Nucleus accumbens (tissue), 56 donors: Measurements from ENCODE around the gene GLDC.

Experiments used
- DNase-seq, 56 donors: peaks; one replicate each; lab custom pipeline; 2025; lab: John Stamatoyannopoulos, UW

GLDC gene

DNA sequence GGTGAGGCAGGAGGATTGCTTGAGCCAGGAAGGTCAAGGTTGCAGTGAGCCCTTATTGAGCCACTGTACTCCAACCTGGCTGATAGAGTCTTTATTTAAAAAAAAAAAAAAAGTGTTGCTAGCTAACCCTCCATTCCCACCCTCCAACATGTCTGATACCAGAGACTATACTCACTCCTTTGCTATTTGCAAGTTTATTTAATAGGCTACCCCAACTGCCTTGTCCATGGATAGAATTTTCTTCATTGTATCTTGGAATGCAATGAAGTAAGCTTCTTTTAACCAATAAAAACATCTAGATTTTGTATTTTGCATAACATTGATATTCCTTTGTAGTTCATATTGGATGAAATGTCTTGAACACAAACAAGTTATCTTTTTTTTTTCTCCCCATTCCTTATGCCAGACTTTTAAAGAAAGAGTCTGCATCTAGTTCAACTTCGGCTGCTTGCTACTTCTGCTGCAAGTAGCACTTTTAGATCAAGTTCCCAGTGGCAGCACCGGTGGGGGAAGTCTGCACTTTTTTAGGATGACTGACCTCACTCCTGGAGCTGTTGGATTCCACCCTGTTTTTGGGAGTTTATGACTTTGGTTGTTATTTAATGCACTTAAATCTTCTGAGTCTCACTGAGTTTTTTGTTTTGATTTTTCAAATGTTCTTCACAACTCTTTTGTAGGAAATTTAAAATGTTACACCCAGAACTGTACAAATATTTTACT, 120.0 kb downstream of the GLDC start:
- no peak for DNase-seq

DNA sequence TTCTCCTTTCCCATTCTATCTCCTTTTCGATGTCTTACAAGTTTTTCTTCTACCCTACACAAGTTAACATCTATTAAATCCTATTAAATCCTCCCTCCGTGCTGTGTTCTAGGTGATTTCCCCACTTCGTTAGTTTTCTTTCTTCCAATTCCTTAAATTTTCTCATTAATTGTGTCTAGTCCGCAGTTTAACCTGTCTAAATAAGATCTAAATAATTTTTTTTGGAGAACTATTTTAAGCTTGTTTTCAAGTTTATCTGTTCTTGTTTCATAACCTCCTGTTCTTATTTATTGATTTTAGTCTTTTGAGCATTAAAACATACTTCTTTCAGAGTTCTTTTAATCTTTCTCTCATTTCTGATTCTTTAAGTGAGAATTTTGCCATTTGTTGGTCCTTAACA, 123.3 kb downstream of the GLDC start:
- no peak for DNase-seq

DNA sequence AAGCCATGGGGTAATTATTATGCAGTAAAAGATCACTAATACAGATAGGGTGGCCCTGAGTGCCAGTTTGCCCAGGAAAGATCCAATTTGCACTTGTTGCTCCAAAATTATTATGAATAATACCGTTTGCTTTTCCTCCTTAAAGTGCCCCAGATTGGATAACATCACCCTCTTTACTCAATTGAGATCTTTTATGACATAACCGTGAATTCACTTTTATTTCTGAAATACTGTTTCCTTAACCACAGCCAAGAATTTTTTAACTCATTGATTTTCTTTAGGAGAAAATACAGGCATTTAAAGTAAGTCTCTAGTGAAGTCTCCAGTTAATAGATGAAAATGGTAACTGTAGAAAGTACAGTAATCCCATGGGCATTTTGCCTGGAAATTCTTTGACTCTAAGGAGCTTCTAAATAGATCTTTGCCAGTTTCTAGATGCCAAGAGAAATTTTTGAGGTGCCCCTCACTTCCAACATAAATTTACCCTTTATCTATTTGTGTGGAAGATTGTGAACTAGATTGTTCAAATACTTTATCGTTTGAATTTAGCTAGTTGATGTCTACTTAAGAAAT, 133.4 kb downstream of the GLDC start:
- no peak for DNase-seq

DNA sequence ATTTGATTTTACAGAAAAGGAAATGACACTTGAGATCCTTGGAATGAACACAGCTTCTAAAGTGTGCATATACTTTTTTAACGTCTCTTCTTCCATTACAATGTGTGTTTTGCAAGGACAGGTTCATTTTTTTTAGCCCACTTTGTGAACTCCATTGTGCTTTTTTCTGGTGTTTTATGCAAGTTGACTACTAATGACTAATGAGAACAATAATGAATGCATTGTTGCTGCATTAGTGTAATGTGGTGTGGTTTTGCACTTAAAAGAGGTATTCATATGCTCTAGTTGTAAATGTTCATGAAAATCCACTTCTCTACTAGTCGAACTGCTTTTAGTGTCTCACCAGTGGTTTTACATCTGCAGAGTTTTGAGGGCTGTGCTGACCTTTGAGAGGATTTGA, 139.0 kb downstream of the GLDC start:
- no peak for DNase-seq

DNA sequence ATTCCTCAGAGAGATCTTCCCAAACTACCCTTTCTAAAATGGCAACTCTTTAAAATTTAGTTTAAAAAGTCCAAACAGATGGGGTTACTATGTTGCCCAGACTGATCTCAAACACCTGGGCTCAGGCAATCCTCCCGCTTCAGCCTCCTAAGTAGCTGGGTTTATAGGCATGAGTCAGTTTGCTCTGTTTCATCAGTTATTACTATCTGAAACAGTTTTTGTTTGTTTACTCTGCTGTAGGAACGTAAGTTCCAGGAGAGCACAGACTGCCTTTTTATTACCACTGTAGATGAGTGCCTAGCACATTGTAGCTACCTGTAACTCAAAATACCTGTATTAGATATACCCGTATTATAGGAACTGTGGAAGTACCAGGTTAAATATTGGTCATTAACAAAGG, 143.1 kb downstream of the GLDC start:
- no peak for DNase-seq

DNA sequence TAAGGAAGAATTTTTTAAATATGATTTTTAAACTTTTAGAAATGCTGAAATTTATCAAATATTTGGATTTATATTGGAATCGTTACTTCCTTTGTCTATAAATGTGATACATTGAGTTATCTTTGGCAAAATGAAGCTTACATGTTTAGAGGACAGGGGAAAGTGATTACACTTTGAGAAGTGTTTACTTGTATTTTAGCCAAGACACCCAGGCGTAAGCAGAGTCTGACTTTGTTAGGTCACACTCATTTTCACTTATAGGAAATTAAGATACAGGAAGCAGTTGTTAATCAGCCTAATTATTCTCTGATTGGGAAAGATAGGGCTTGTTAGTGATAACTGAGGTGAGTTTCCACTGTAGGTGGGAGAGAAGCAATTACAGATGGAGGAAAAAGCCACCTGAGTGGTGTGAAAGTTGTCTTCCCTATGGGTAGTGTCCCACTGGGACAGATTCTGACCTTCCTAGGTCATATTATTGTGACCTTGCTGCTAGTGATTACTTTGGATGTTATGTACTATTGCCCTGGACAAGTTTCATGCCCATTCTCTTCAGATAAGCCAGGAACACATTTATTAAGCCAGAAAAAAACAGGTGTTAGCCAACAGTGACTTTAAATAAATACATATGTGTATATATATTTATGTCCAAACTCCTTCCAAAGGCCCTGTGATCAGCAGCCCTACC, 143.9 kb downstream of the GLDC start:
- DNase-seq: no peak

DNA sequence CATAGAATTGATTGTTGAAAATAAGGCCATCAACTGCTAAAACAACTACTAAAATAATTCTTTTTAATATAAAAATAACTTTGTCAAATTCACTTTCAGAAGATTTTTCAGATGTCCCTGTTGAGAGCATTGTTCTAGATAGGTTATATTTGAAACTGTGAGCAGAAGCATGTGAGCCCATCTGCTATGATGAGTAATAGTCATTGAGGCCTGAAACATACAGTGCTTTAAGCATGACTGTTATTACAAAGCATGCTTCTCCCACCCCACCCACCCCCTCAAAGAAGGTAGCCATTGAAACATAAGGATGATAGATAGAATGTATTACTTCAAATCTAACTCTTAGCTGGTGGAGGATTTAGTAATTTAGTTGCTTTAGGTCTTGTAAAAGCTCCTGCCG, 146.5 kb downstream of the GLDC start:
- DNase-seq: no peak

DNA sequence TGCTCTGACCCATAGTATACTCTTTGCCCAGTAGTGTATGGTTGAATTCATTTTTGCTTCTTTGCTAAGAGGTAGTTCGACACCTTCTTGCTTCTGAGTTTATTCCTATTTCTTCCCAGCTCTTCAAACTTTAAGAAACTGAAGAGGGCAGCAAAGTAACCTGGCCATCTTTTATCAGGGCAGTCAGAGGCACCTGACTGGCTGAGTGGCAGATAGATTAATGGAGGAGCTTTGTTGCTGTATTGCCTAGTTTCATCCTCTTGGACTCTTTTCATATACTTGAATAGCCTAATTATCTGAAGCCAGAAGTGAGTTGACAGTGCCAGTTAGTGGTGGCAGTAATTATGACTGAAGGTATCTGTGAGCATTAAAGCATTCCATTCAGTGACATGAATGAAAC, 150.1 kb downstream of the GLDC start:
- no peak for DNase-seq

DNA sequence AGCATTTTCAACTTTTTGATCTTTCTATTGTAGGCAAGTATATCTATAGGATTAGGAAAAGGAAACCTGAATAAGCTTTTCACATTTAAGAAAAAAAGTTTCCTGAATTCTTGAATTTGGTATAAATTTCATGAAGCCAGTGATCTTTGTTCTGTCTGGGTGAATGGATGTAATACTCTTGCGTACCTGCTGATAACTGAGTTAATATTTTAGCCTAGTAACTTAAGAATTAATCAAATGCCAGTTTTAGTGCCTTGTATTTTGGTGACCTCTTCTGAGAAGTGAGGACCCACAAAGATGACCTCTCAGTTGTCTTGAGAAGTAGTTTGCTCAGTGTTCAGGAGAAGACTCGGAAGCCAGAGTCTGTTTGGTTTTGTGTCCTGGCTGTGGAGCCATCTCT, 154.7 kb downstream of the GLDC start:
- no peak for DNase-seq

DNA sequence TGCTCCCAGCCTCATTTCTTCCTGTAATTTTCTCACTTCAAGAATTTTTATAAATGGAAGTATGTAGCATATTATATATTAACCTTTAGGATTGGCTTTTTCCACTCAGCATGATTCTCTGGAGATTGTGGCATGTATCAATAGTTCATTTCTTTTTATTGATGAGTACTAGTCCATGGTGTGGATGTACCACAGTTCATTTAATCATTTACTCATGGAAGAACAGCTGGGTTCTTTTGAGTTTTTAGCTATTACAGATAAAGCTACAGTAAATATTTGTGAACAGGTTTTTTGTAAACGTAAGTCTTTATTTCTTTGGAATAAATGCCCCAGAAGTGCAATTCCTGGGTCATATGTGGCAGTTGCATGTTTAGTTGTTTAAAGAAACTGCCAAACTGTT, 156.4 kb downstream of the GLDC start:
- DNase-seq: no peak

DNA sequence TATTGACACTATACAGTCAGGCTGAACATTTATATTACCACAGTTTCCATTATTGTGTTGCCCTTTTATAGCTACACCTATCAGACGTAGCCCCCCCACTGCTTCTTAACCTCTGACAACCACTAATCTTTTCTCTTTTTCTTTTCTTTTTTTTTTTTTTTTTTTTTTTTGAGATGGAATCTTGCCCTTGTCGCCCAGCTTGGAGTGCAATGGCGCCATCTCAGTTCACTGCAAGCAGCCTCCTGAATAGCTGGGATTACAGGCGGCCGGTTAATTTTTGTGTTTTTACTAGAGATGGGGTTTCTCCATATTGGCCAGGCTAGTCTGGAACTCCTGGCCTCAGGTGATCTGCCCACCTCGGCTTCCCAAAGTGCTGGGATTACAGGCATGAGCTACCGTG, 157.1 kb downstream of the GLDC start:
- DNase-seq: no peak

DNA sequence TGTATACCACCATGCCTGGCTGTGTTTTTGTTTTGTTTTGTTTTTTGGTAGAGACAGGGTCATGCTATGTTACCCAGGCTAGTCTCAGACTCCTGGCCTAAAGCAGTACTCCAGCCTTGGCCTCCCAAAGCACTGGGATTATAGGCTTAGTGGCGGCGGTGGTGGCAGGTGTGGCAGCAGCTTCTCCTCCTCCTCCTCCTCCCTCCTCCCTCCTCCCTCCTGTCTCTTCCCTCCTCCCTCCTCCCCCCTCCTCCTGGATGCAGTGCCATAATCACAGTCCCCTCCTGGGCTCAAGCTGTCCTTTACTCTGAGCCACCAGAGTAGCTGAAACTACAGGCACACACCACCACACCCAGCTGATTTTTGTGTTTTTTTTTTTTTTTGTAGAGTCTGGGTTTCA, 161.3 kb downstream of the GLDC start:
- DNase-seq: no peak
